HepG2 (cell line): ENCODE results near the gene SRSF6. TPM values are rescaled to one million over a fixed set of nuclear protein-coding genes. Genes with fewer than 3 reads are reported as not detected.

Source experiments
- ATAC-seq: fragments of 200-7000 bp; cut with Tn5 transposase; 3 replicates; pipeline ENCODE4 v1.9.1; 2020; ENCODE audit warnings: mild to moderate bottlenecking, moderate library complexity
- BruUV-seq: library from RNA; stranded (reverse); fragments of 400-500 nt; replicated peaks from 2 replicates; lab custom pipeline; 2021; lab: Mats Ljungman, UMichigan
- CTCF ChIA-PET: fragments of 300-600 bp; formaldehyde crosslinking; extraction: SDS; loops from one replicate; lab custom pipeline; 2021; ENCODE audit warnings: low total read pairs, inconsistent platforms, low intra/inter-chr PET ratio; lab: Yijun Ruan, JAX
- POLR2A ChIA-PET: fragments of 350-600 bp; sonication (Branson Sonifier 250); formaldehyde crosslinking; loops from one replicate; lab custom pipeline; 2020; ENCODE audit warnings: antibody characterized with exemption, inconsistent platforms; lab: Yijun Ruan, JAX
- DNase-seq: peaks from one replicate; pipeline ENCODE4 v3.0.0-alpha.2; 2015; ENCODE audit warnings: low spot score
- FAIRE-seq: peaks from 3 replicates; lab custom pipeline; 2011; peaks lifted over from hg19 to GRCh38; lab: Jason Lieb, UNC
- H2AFZ ChIP-seq: one replicate; pipeline ENCODE4 v1.6.1; 2011; ENCODE audit warnings: low read length, inconsistent platforms
- H3K27ac ChIP-seq: fragments of 300-600 bp; 3 replicates; pipeline ENCODE4 v1.8.0; 2011; ENCODE audit warnings: mixed run types, mild to moderate bottlenecking, mixed read lengths, low read length, inconsistent platforms; ENCODE audit not compliant: insufficient read depth; ENCODE audit errors: extremely low read length
- H3K27me3 ChIP-seq, 2 experiments: fragments of 200-600 bp in 1 of 2; 2 replicates in 1 of 2; 3 replicates in 1 of 2; pipeline versions ENCODE4 v1.6.0 to v1.8.0; 2011; ENCODE audit warnings: low read length in 2 of 2, mild to moderate bottlenecking in 2 of 2, moderate library complexity in 2 of 2, inconsistent platforms in 1 of 2; ENCODE audit not compliant: insufficient read depth in 2 of 2, control insufficient read depth in 1 of 2
- H3K36me3 ChIP-seq, 2 experiments: fragments of 200-600 bp in 1 of 2; replicated peaks in 1 of 2; 2 replicates in 1 of 2; 3 replicates in 1 of 2; pipeline versions ENCODE4 v1.5.1 to v1.8.0; 2011; ENCODE audit warnings: low read length in 2 of 2, inconsistent platforms in 1 of 2; ENCODE audit not compliant: insufficient read depth in 2 of 2, control insufficient read depth in 1 of 2
- H3K4me1 ChIP-seq: 2 replicates; pipeline ENCODE4 v1.5.1; 2012; ENCODE audit warnings: low read length, inconsistent platforms; ENCODE audit not compliant: insufficient read depth
- H3K4me2 ChIP-seq: 2 replicates; pipeline ENCODE4 v1.6.0; 2011; ENCODE audit warnings: low read depth, low read length, inconsistent platforms
- H3K4me3 ChIP-seq, 3 experiments: fragments of 200-600 bp in 1 of 3; sonication (generic), shearing (Covaris generic) in 1 of 3; replicated peaks in 1 of 3; 2 replicates each; pipeline ENCODE4 v1.5.1; 2011 to 2016; ENCODE audit warnings: low read length in 3 of 3, inconsistent platforms in 2 of 3, low read depth in 2 of 3, mild to moderate bottlenecking in 2 of 3, control low read depth in 1 of 3, mixed read lengths in 1 of 3; ENCODE audit not compliant: insufficient read depth in 1 of 3
- H3K79me2 ChIP-seq: one replicate; pipeline ENCODE4 v1.6.1; 2011; ENCODE audit warnings: low read length, inconsistent platforms; ENCODE audit not compliant: insufficient read depth
- H3K9ac ChIP-seq: 2 replicates; pipeline ENCODE4 v1.6.0; 2011; ENCODE audit warnings: mild to moderate bottlenecking, low read depth, low read length, inconsistent platforms; ENCODE audit not compliant: insufficient read depth
- H3K9me3 ChIP-seq: 2 replicates; pipeline ENCODE4 v1.5.1; 2012; ENCODE audit warnings: mild to moderate bottlenecking, low read length
- H4K20me1 ChIP-seq: 2 replicates; pipeline ENCODE4 v1.6.0; 2011; ENCODE audit warnings: inconsistent platforms, mild to moderate bottlenecking, low read length, moderate library complexity; ENCODE audit not compliant: insufficient read depth
- ASH2L ChIP-seq: fragments of 300-600, 200-600 bp; sonication (generic); IDR thresholded peaks from 2 replicates; pipeline ENCODE4 v1.7.0; 2017; ENCODE audit warnings: low read depth, mild to moderate bottlenecking, moderate library complexity, mixed read lengths, low read length; ENCODE audit not compliant: insufficient read length
- CBFB ChIP-seq: sonication (generic); formaldehyde crosslinking; IDR thresholded peaks from 2 replicates; pipeline ENCODE4 v1.4.0; 2020; ENCODE audit warnings: missing genetic modification reagents
- ELF4 ChIP-seq: sonication (generic); formaldehyde crosslinking; IDR thresholded peaks from 2 replicates; pipeline ENCODE4 v1.5.0; 2020; ENCODE audit warnings: missing genetic modification reagents, mild to moderate bottlenecking, moderate library complexity, borderline replicate concordance
- MBNL3 ChIP-seq: fragments of 250-450 bp; sonication (Bioruptor Pico); conservative IDR thresholded peaks from 2 replicates; pipeline ENCODE4 v1.8.0; 2022; ENCODE audit warnings: mild to moderate bottlenecking, inconsistent platforms
- NCOA2 ChIP-seq: sonication (generic); formaldehyde crosslinking; IDR thresholded peaks from 2 replicates; pipeline ENCODE4 v1.8.0; 2022; ENCODE audit warnings: inconsistent platforms
- NFE2L1 ChIP-seq: sonication (generic); formaldehyde crosslinking; IDR thresholded peaks from 2 replicates; pipeline ENCODE4 v1.4.0; 2020; ENCODE audit warnings: missing genetic modification reagents, mild to moderate bottlenecking, borderline replicate concordance
- NRL ChIP-seq: sonication (generic); formaldehyde crosslinking; IDR thresholded peaks from 2 replicates; pipeline ENCODE4 v1.5.0; 2020; ENCODE audit warnings: missing genetic modification reagents, mild to moderate bottlenecking, moderate library complexity, borderline replicate concordance
- PHF21A ChIP-seq: sonication (generic); formaldehyde crosslinking; IDR thresholded peaks from 2 replicates; pipeline ENCODE4 v1.5.0; 2020; ENCODE audit warnings: mild to moderate bottlenecking, missing genetic modification reagents
- PPARG ChIP-seq: conservative IDR thresholded peaks from 2 replicates; pipeline ENCODE4 v1.6.1; 2016; ENCODE audit warnings: missing biosample characterization, missing genetic modification reagents
- PRDM15 ChIP-seq: sonication (generic); formaldehyde crosslinking; IDR thresholded peaks from 2 replicates; pipeline ENCODE4 v1.4.0; 2020; ENCODE audit warnings: missing genetic modification reagents
- SP2 ChIP-seq: sonication (generic); formaldehyde crosslinking; IDR thresholded peaks from 2 replicates; pipeline ENCODE4 v1.5.1; 2020; ENCODE audit warnings: mild to moderate bottlenecking, missing genetic modification reagents
- TAF1 ChIP-seq: sonication (generic); formaldehyde crosslinking; IDR thresholded peaks from 2 replicates; pipeline ENCODE4 v1.4.0; 2020; ENCODE audit warnings: missing genetic modification reagents
- TP53 ChIP-seq: sonication (generic); formaldehyde crosslinking; conservative IDR thresholded peaks from 2 replicates; pipeline ENCODE4 v1.4.0; 2020; ENCODE audit warnings: missing genetic modification reagents
- ZBTB10 ChIP-seq: sonication (generic); formaldehyde crosslinking; IDR thresholded peaks from 2 replicates; pipeline ENCODE4 v1.4.0; 2020; ENCODE audit warnings: missing genetic modification reagents, borderline replicate concordance
- ZMYM4 ChIP-seq: sonication (generic); formaldehyde crosslinking; IDR thresholded peaks from 2 replicates; pipeline ENCODE4 v1.8.1; 2023; ENCODE audit warnings: mild to moderate bottlenecking, missing genetic modification reagents
- ZNF121 ChIP-seq: sonication (generic); formaldehyde crosslinking; IDR thresholded peaks from 2 replicates; pipeline ENCODE4 v1.5.0; 2020; ENCODE audit warnings: mild to moderate bottlenecking, missing genetic modification reagents
- ZNF619 ChIP-seq: sonication (generic); formaldehyde crosslinking; IDR thresholded peaks from 2 replicates; pipeline ENCODE4 v1.4.0; 2020; ENCODE audit warnings: mild to moderate bottlenecking, missing genetic modification reagents
- ZNF891 ChIP-seq: sonication (generic); formaldehyde crosslinking; IDR thresholded peaks from 2 replicates; pipeline ENCODE4 v1.5.0; 2020; ENCODE audit warnings: mild to moderate bottlenecking, missing genetic modification reagents
- WGBS: methylation state at CpG from one replicate; pipeline ENCODE4 v1.1.6; 2017; ENCODE audit warnings: low lambda C conversion rate; 5-methylcytosine and 5-hydroxymethylcytosine counted together
- in situ Hi-C: cut with HindIII; loops from 2 replicates; pipeline ENCODE4 v1.10.0; 2017; ENCODE audit warnings: low pct_unique_long_range_greater_than_20kb; ENCODE audit not compliant: extremely low pct_ligation_motif_present
- intact Hi-C: fragments of 100-400 bp; cut with micrococcal nuclease; formaldehyde crosslinking; loops from one replicate; pipeline ENCODE4 v1.10.0; 2022; ENCODE audit not compliant: unreplicated experiment
- polyA plus RNA-seq, 8 experiments: library from polyadenylated mRNA; depleted of rRNA in 3 of 8; stranded (reverse) in 7 of 8; unstranded in 1 of 8; fragments of >200 nt; fragmentation: Illumina TruSeq in 4 of 8; extraction: Trizol in 4 of 8; gene quantifications; 2 replicates each; pipeline versions ENCODE4 v1.2.1 to v1.2.3, GENCODE V29; 2011 to 2016; ENCODE audit warnings: low read depth in 4 of 8, missing spikeins in 1 of 8, mixed read lengths in 1 of 8; ENCODE audit not compliant: insufficient read depth in 1 of 8
- total RNA-seq, 5 experiments: library from RNA; depleted of rRNA; stranded (reverse); fragments of >200 nt; fragmentation: Illumina TruSeq; extraction: Trizol; gene quantifications; 2 replicates each; pipeline ENCODE4 v1.2.3, GENCODE V29; 2016; ENCODE audit warnings: low read depth in 1 of 5

The SRSF6 gene
- total and polyA plus RNA-seq, 2 of the 13 experiments (the other 11 are each of a cell fraction or from before 2014, with no cell fraction given) = 156 to 194 TPM

GRCh38 chr20:43434565-43434964, 23.1 kb upstream of the SRSF6 start (continued):
- no peak for TF ChIP-seq NFE2L1 (CRISPR knock-in tag)
- TF ChIP-seq ZNF891 (CRISPR knock-in tag) = no peak

- H2AFZ ChIP-seq = no peak overlapping the region
- FAIRE-seq (no peak), DNase-seq (no peak), ATAC-seq (no peak)
- no TSS peak for BruUV-seq
- TF ChIP-seq ASH2L (no peak), ZMYM4 (CRISPR knock-in tag) (no peak), MBNL3 (CRISPR knock-in tag) (no peak), PRDM15 (CRISPR knock-in tag) (no peak), TP53 (no peak), NRL (CRISPR knock-in tag) (no peak), ELF4 (CRISPR knock-in tag) (no peak), ZBTB10 (CRISPR knock-in tag) (no peak), NCOA2 (no peak), PPARG (CRISPR knock-in tag) (no peak), SP2 (CRISPR knock-in tag) (no peak), PHF21A (CRISPR knock-in tag) (no peak), ZNF121 (CRISPR knock-in tag) (no peak), ZNF619 (CRISPR knock-in tag) (no peak), TAF1 (CRISPR knock-in tag) (no peak), CBFB (CRISPR knock-in tag) (no peak)
- H3K79me2 ChIP-seq = no peaks in the 10 kb centered on the region
- H3K4me3 ChIP-seq = no peak overlapping the region
- ChIA-PET POLR2A (no interaction called here), CTCF (no interaction called here)
- no peak overlapping the region for H3K27ac ChIP-seq
- 0 out of 2 replicates have a peak, but pooled peaks cover 6% of the 10 kb centered on the region for H3K9me3 ChIP-seq
- H3K9ac ChIP-seq = no peak overlapping the region
- in situ Hi-C loops (no loop called here), intact Hi-C loops (no loop called here)
- WGBS = 21% methylated on average over 7 of the region's 7 CpGs
- H3K27me3 ChIP-seq = peaks cover 3 to 41% of the 10 kb centered on the region in 2 experiments; a peak in 3 of 5 replicates
- no peaks in the 10 kb centered on the region for H4K20me1 ChIP-seq
- no peaks in the 10 kb centered on the region for H3K36me3 ChIP-seq
- H3K4me1 ChIP-seq = no peaks in the 10 kb centered on the region
- no peak overlapping the region for H3K4me2 ChIP-seq
These were observed 18.9 kb upstream of the SRSF6 start for GRCh38 chr20:43438578-43439316.
